Activated T-cell treated with anti-CD3 and anti-CD28 coated beads, Interleukin-2, amount 50 U/mL, for 24 hours (primary cell): Measurements from ENCODE around the gene FFAR1.

Source experiments
- DNase-seq: peaks from one replicate; pipeline ENCODE4 v3.0.0-alpha.2; 2020
- H3K27ac Mint-ChIP-seq: 2 replicates; pipeline ENCODE4 v1.8.0; 2020; ENCODE audit warnings: mild to moderate bottlenecking, mixed read lengths
- H3K27me3 Mint-ChIP-seq: 2 replicates; pipeline ENCODE4 v1.8.0; 2020; ENCODE audit warnings: mixed read lengths
- H3K36me3 Mint-ChIP-seq: 2 replicates; pipeline ENCODE4 v1.8.0; 2020; ENCODE audit warnings: low read depth, mixed read lengths
- H3K4me1 Mint-ChIP-seq: 2 replicates; pipeline ENCODE4 v1.8.0; 2020; ENCODE audit warnings: low read depth, mixed read lengths
- H3K4me3 Mint-ChIP-seq: 2 replicates; pipeline ENCODE4 v1.8.0; 2020; ENCODE audit warnings: mild to moderate bottlenecking, moderate library complexity, mixed read lengths
- H3K9me3 Mint-ChIP-seq: 2 replicates; pipeline ENCODE4 v1.8.0; 2020; ENCODE audit warnings: mixed read lengths

The FFAR1 gene

DNA sequence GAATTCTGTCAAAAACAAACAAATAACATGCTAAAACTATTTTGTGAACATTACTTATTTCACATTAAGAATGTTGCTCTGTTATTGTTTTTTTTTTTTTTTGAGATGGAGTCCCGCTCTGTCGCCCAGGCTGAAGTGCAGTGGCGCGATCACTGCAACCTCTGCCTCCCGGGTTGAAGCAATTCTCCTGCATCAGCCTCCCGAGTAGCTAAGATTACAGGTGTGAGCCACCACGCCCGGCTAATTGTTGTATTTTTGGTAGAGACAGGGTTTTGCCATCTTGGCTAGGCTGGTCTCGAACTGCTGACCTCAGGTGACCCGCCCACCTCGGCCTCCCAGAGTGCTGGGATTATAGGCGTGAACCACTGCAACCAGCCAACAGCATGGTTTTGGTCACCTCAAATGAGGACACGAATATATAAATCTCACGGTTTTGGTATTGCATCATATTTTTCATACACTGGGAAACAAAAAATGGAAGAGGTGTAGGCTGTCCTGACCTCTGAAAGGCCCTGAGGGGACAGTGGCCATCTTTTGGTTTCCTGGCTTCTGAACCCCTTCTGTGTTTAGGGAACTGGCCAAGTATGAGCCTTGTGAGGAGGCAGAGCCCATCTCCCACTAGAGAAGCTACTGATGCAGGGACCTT, 48.7 kb downstream of the FFAR1 start:
- Mint-ChIP-seq H3K27me3 (peaks cover 2% of the 10 kb centered on the region), H3K9me3 (no peaks in the 10 kb centered on the region), H3K4me3 (no peak overlapping the region), H3K27ac (no peak overlapping the region), H3K36me3 (no peaks in the 10 kb centered on the region), H3K4me1 (peaks cover 2% of the 10 kb centered on the region)
- DNase-seq, result no peak

GRCh38 chr19:35397064-35397463, 49.4 kb downstream of the FFAR1 start:
- Mint-ChIP-seq H3K9me3 (no peaks in the 10 kb centered on the region), H3K27me3 (peaks cover 2% of the 10 kb centered on the region), H3K4me3 (no peak overlapping the region), H3K4me1 (peaks cover 5% of the 10 kb centered on the region), H3K36me3 (no peaks in the 10 kb centered on the region), H3K27ac (no peak overlapping the region)
- DNase-seq, result no peak
